Ascending aorta (tissue), 2 donors: ENCODE data around the gene E2F3. TPM values are rescaled to one million over a fixed set of nuclear protein-coding genes. Genes with fewer than 3 reads are reported as not detected.

ENCODE experiments used
- DNase-seq, 2 donors: peaks; one replicate each; pipeline ENCODE4 v3.0.0-alpha.2; 2019; ENCODE audit warnings: low spot score in 2 of 2
- H3K27ac ChIP-seq, 2 donors: fragments of 200-600 bp; sonication (generic); one replicate each; pipeline ENCODE4 v1.5.1; 2016 to 2017; ENCODE audit warnings: mild to moderate bottlenecking in 1 of 2
- H3K27me3 ChIP-seq: fragments of 200-600 bp; sonication (generic); one replicate; pipeline ENCODE4 v1.5.1; 2017
- H3K36me3 ChIP-seq, 2 donors: fragments of 200-600 bp; sonication (generic); one replicate each; pipeline ENCODE4 v1.5.1; 2016
- H3K4me1 ChIP-seq, 2 donors: fragments of 200-600 bp; sonication (generic); one replicate each; pipeline ENCODE4 v1.5.1; 2016 to 2017; ENCODE audit warnings: mild to moderate bottlenecking in 1 of 2
- H3K4me3 ChIP-seq, 2 donors: fragments of 200-600 bp; sonication (generic); one replicate each; pipeline ENCODE4 v1.5.1; 2016 to 2017; ENCODE audit warnings: mild to moderate bottlenecking in 1 of 2
- H3K9me3 ChIP-seq, 2 donors: fragments of 200-600 bp; sonication (generic); one replicate each; pipeline ENCODE4 v1.5.1; 2016
- intact Hi-C: fragments of 100-400 bp; cut with DNase I; formaldehyde crosslinking; loops from one replicate; pipeline ENCODE4 v1.15.1; 2023
- total RNA-seq: library from RNA; depleted of rRNA; stranded (reverse); fragments of >200 nt; gene quantifications from one replicate; pipeline ENCODE4 v1.1.0, GENCODE V29; 2016
- TF ChIP-seq, protein P1 (sequence below), 3 experiments: fragments of 200-600 bp in 2 of 3; fragments of 450-650 bp in 1 of 3; sonication (generic) in 2 of 3; IDR thresholded peaks; one replicate each; pipeline ENCODE4 v1.5.1; 2016 to 2019; ENCODE audit warnings: antibody characterized with exemption in 3 of 3, mild to moderate bottlenecking in 1 of 3, moderate library complexity in 1 of 3

The E2F3 gene
- total RNA-seq, 1 donor from 2014 or later = 1.1 TPM

DNA sequence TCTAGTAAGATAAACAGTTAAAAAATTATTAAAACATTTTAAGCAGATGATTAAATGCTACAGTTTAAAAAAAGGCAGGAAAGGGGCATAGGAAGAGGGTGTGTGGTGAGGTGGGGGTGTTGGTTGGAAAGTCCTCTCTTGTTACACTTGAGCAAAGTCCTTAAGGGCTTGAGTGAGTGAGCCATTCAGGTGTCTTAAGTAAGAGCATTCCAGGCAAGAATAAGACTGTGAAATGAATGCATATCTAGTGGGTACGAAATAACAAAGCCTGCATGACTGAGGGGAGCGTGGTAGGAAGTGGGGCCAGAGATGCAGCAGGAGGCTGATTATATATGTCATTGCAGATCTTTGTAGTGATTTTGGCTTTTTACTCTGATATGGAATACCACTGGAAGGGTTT lies 137.7 kb downstream of the E2F3 start:
- Histone ChIP-seq H3K4me3 (no peak overlapping the region), H3K27ac (no peak overlapping the region), H3K4me1 (peaks cover 0 to 7% of the 10 kb centered on the region in 2 donors), H3K27me3 (no peaks in the 10 kb centered on the region), H3K36me3 (peaks cover 0 to 8% of the 10 kb centered on the region in 2 donors), H3K9me3 (no peaks in the 10 kb centered on the region)
- TF ChIP-seq, protein P1, sequence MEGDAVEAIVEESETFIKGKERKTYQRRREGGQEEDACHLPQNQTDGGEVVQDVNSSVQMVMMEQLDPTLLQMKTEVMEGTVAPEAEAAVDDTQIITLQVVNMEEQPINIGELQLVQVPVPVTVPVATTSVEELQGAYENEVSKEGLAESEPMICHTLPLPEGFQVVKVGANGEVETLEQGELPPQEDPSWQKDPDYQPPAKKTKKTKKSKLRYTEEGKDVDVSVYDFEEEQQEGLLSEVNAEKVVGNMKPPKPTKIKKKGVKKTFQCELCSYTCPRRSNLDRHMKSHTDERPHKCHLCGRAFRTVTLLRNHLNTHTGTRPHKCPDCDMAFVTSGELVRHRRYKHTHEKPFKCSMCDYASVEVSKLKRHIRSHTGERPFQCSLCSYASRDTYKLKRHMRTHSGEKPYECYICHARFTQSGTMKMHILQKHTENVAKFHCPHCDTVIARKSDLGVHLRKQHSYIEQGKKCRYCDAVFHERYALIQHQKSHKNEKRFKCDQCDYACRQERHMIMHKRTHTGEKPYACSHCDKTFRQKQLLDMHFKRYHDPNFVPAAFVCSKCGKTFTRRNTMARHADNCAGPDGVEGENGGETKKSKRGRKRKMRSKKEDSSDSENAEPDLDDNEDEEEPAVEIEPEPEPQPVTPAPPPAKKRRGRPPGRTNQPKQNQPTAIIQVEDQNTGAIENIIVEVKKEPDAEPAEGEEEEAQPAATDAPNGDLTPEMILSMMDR (IDR thresholded peaks at IDR 0.05) = no peak
- DNase-seq = no peak
- intact Hi-C loops = no loop called here

DNA sequence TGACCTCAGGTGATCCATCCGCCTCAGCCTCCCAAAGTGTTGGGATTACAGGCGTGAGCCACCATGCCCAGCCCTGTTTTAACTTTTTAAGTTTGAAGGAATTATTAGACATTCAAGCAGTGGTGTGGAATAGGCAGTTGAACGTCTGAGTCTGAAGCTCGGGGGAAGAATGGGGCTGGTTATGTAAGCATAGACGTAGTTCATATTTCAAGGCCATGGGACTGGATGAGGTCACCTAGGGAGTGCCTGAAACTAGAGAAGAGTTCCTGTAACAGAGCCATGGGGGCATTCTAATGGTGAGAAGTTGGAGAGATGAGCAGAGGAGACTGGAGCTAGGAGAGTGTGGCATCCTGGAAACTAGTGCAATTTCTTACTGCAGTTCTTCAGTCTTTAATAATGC lies 139.0 kb downstream of the E2F3 start:
- DNase-seq = no peak
- peaks cover 0 to 4% of the 10 kb centered on the region in 2 donors for H3K4me1 ChIP-seq
- no peak overlapping the region for H3K27ac ChIP-seq
- no peak overlapping the region for H3K4me3 ChIP-seq
- intact Hi-C loops = no loop called here
- TF ChIP-seq, protein P1 (IDR thresholded peaks at IDR 0.05) = no peak
- no peaks in the 10 kb centered on the region for H3K27me3 ChIP-seq
- H3K9me3 ChIP-seq = no peaks in the 10 kb centered on the region
- peaks cover 4 to 11% of the 10 kb centered on the region in 2 donors for H3K36me3 ChIP-seq

DNA sequence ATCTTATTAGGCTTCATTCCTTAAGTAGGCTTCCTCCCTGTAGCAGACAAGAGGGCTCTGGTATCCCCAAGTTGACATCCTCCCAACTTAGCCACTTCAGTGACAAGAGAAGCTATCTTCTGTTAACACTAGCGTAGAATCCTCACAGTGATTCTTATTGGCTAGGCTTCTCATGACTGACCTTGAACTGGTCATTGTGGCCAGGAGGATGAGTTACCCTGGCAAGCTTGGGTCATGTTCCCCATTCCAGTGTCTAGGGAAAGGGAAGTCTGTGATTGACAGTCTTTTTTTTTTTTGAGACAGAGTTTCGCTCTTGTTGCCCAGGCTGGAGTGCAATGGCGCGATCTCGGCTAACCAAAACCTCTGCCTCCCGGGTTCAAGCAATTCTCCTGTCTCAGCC lies 139.7 kb downstream of the E2F3 start:
- no peak overlapping the region for H3K4me3 ChIP-seq
- no peak overlapping the region for H3K27ac ChIP-seq
- TF ChIP-seq, protein P1 (IDR thresholded peaks at IDR 0.05) = no peak
- intact Hi-C loops = no loop called here
- no peaks in the 10 kb centered on the region for H3K27me3 ChIP-seq
- H3K9me3 ChIP-seq = no peaks in the 10 kb centered on the region
- H3K36me3 ChIP-seq = peaks cover 8 to 11% of the 10 kb centered on the region in 2 donors
- H3K4me1 ChIP-seq = no peaks in the 10 kb centered on the region
- DNase-seq = no peak

DNA sequence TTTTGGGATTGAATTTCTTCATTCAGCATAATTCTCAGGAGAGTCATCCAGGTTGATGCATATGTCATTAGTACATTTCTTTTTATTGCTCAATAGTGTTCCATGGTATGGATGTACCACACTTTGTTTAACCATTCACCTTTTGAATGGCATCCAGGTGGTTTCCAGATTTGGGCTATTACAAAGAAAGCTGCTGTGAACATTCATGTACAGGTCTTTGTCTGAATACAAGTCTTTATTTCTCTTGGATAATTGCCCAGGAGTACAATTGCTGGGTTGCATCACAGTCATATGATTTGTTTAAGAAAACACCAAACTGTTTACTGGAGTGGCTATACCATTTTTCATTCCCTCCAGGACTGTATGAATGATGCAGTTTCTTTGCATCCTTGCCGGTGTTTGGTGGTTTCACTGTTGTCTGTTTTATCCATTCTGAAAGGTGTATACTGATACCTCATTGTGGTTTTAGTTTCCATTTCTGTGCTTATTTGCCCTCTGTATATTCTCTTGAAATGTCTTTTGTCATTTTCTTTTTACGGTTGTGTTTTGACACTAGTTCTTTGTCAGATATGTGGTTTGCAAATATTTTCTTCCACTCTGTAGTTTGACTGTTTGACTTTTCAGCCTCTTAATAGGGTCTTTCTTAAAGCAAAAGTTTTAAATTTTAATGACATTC lies 141.4 kb downstream of the E2F3 start:
- no peak for DNase-seq
- intact Hi-C loops = no loop called here
- TF ChIP-seq, protein P1 (IDR thresholded peaks at IDR 0.05) = no peak
- Histone ChIP-seq H3K9me3 (no peaks in the 10 kb centered on the region), H3K4me1 (no peaks in the 10 kb centered on the region), H3K4me3 (no peak overlapping the region), H3K36me3 (peaks cover 15 to 18% of the 10 kb centered on the region in 2 donors), H3K27ac (no peak overlapping the region), H3K27me3 (no peaks in the 10 kb centered on the region)

Other genes with a start within 250 kb of the E2F3 start
- gene MBOAT1, start 189.4 kb upstream of the E2F3 start, total RNA-seq = 5.4 TPM
- 11.9 TPM for gene CDKAL1, start 132.6 kb downstream of the E2F3 start, total RNA-seq